Measurements from ENCODE around the gene RBPJL. TPM values are rescaled to one million over a fixed set of nuclear protein-coding genes. Genes with fewer than 3 reads are reported as not detected.

The RBPJL gene
- total and polyA plus RNA-seq, 3 donors from 2014 or later: 0.26 to 1.1 (median 0.43) TPM

GRCh38 chr20:45362804-45363610, 56.4 kb downstream of the RBPJL start, which contains the start of gene SYS1:
TSS of gene SYS1 (plus strand) at chr20:45363156. CDS start at chr20:45363532, 376 bp downstream.
- peak within 1 kb of the TSS; percentile 83 to 86 for H3K27ac ChIP-seq
- peaks cover 24% of the 10 kb centered on the region for H3K4me1 ChIP-seq
- no peaks in the 10 kb centered on the region for H3K9me3 ChIP-seq
- peak; percentile 98 for DNase-seq
- no peaks in the 10 kb centered on the region for H3K36me3 ChIP-seq (ENCODE audit: low read depth, missing control alignments)
- H3K27me3 ChIP-seq: no peaks in the 10 kb centered on the region
- intact Hi-C loops (cut with DNase I; ENCODE audit: low total_unique reads): loop anchor here (2.0 kb wide), 1 partner anchor 40 kb away; no protein-coding TSS in a partner anchor
- peak within 1 kb of the TSS; percentile 59 to 77 for H3K4me3 ChIP-seq
- WGBS, 2 donors: 0 to 1% methylated on average over 35 to 55 of the region's 55 CpGs
- TF ChIP-seq POLR2A (IDR thresholded peaks at IDR 0.05) (no peak), CTCF (IDR thresholded peaks at IDR 0.05) (peak; percentile 88 to 97 (median 91))

- TF ChIP-seq POLR2A (IDR thresholded peaks at IDR 0.05) (no peak), CTCF (IDR thresholded peaks at IDR 0.05) (no peak)
- Histone ChIP-seq H3K4me1 (peaks cover 16% of the 10 kb centered on the region), H3K36me3 (ENCODE audit: low read depth, missing control alignments) (no peaks in the 10 kb centered on the region), H3K4me3 (peak overlapping the region; percentile 59 to 77), H3K27me3 (no peaks in the 10 kb centered on the region), H3K9me3 (no peaks in the 10 kb centered on the region), H3K27ac (peak overlapping the region; percentile 83 to 86)
- peak; percentile 11 for DNase-seq
- 13 to 35% methylated on average over 11 to 23 of the region's 23 CpGs for WGBS, 2 donors
- intact Hi-C loops (cut with DNase I; ENCODE audit: low total_unique reads): loop anchor here (2.0 kb wide), 1 partner anchor 41 kb away; no protein-coding TSS in a partner anchor
Observed at GRCh38 chr20:45363611-45364492, 57.2 kb downstream of the RBPJL start.

- no peaks in the 10 kb centered on the region for H3K36me3 ChIP-seq (ENCODE audit: low read depth, missing control alignments)
- no peaks in the 10 kb centered on the region for H3K9me3 ChIP-seq
- no peaks in the 10 kb centered on the region for H3K27me3 ChIP-seq
- H3K4me3 ChIP-seq: no peak overlapping the region
- intact Hi-C loops (cut with DNase I; ENCODE audit: low total_unique reads): no loop called here
- TF ChIP-seq POLR2A (IDR thresholded peaks at IDR 0.05): no peak
- DNase-seq: no peak
- no peak overlapping the region for H3K27ac ChIP-seq
- peaks cover 6% of the 10 kb centered on the region for H3K4me1 ChIP-seq
- 86 to 89% methylated on average over 5 of the region's 5 CpGs for WGBS, 2 donors
Observed at GRCh38 chr20:45365444-45365970, 58.9 kb downstream of the RBPJL start.

GRCh38 chr20:45366192-45366591, 59.6 kb downstream of the RBPJL start:
- no peaks in the 10 kb centered on the region for H3K27me3 ChIP-seq
- DNase-seq: no peak
- no peak overlapping the region for H3K4me3 ChIP-seq
- H3K9me3 ChIP-seq: no peaks in the 10 kb centered on the region
- TF ChIP-seq POLR2A (IDR thresholded peaks at IDR 0.05) (no peak), CTCF (IDR thresholded peaks at IDR 0.05) (no peak)
- WGBS, 2 donors: 71 to 80% methylated on average over 1 of the region's 1 CpG
- H3K4me1 ChIP-seq: peaks cover 6% of the 10 kb centered on the region
- no peak overlapping the region for H3K27ac ChIP-seq
- H3K36me3 ChIP-seq (ENCODE audit: low read depth, missing control alignments): no peaks in the 10 kb centered on the region
- intact Hi-C loops (cut with DNase I; ENCODE audit: low total_unique reads): no loop called here

- intact Hi-C loops (cut with DNase I; ENCODE audit: low total_unique reads): no loop called here
- Histone ChIP-seq H3K27ac (no peak overlapping the region), H3K27me3 (no peaks in the 10 kb centered on the region), H3K9me3 (no peaks in the 10 kb centered on the region), H3K4me3 (no peak overlapping the region), H3K36me3 (ENCODE audit: low read depth, missing control alignments) (no peaks in the 10 kb centered on the region), H3K4me1 (peaks cover 6% of the 10 kb centered on the region)
- TF ChIP-seq POLR2A (IDR thresholded peaks at IDR 0.05): no peak
- no peak for TF ChIP-seq CTCF (IDR thresholded peaks at IDR 0.05)
- DNase-seq: no peak
- 84 to 95% methylated on average over 11 of the region's 11 CpGs for WGBS, 2 donors
Observed at GRCh38 chr20:45366631-45367030, 60.0 kb downstream of the RBPJL start.

Measured in testis (tissue), 3 donors.